HG02588 (cell line): ENCODE data around the gene PEPD.

Source experiments
- ATAC-seq: cut with Tn5 transposase; IDR thresholded peaks from one replicate; pipeline ENCODE4 v1.9.1; 2021; ENCODE audit warnings: mild to moderate bottlenecking, moderate library complexity; ENCODE audit not compliant: unreplicated experiment

Gene PEPD

GRCh38 chr19:33461256-33462111, 60.1 kb downstream of the PEPD start:
- ATAC-seq, result no peak

GRCh38 chr19:33460221-33460908, 61.2 kb downstream of the PEPD start:
- no peak for ATAC-seq

GRCh38 chr19:33459222-33460090, 62.1 kb downstream of the PEPD start:
- no peak for ATAC-seq

- no peak for ATAC-seq
Observed at GRCh38 chr19:33458807-33459206, 62.8 kb downstream of the PEPD start.

GRCh38 chr19:33458171-33458633, 63.4 kb downstream of the PEPD start:
- ATAC-seq, result no peak

- no peak for ATAC-seq
Observed at GRCh38 chr19:33456845-33457220, 64.8 kb downstream of the PEPD start.

GRCh38 chr19:33456076-33456844, 65.3 kb downstream of the PEPD start:
- no peak for ATAC-seq

- no peak for ATAC-seq
Observed at GRCh38 chr19:33453265-33453664, 68.3 kb downstream of the PEPD start.

GRCh38 chr19:33450689-33451088, 70.9 kb downstream of the PEPD start:
- ATAC-seq, result no peak

GRCh38 chr19:33449799-33450198, 71.8 kb downstream of the PEPD start:
- ATAC-seq, result no peak

GRCh38 chr19:33448159-33448516, 73.5 kb downstream of the PEPD start:
- ATAC-seq, result no peak

- no peak for ATAC-seq
Observed at GRCh38 chr19:33447336-33448158, 74.0 kb downstream of the PEPD start.

- ATAC-seq, result no peak
Observed at GRCh38 chr19:33446330-33447293, 75.0 kb downstream of the PEPD start.

GRCh38 chr19:33445442-33446329, 75.9 kb downstream of the PEPD start:
- no peak for ATAC-seq

GRCh38 chr19:33444562-33445441, 76.8 kb downstream of the PEPD start:
- ATAC-seq, result no peak
